ENCODE data around the gene GDF7. TPM values are rescaled to one million over a fixed set of nuclear protein-coding genes. Genes with fewer than 3 reads are reported as not detected.

The GDF7 gene
- total and polyA plus RNA-seq, 2 of the 8 experiments (the other 6 are each of a cell fraction or from before 2014, with no cell fraction given): 0.04 to 0.06 TPM

GRCh38 chr2:20674309-20674965 lies 7.5 kb downstream of the GDF7 start (continued):
- TF ChIP-seq CHD7 (IDR thresholded peaks at IDR 0.05; ENCODE audit: insufficient replicate concordance, low read length): no peak
- no peak for TF ChIP-seq CHD1 (IDR thresholded peaks at IDR 0.05; ENCODE audit: low read depth, low read length)
- no peak for TF ChIP-seq SRF (IDR thresholded peaks at IDR 0.05; ENCODE audit: low read depth, low read length)
- no peak for TF ChIP-seq CREB1 (IDR thresholded peaks at IDR 0.05)
- TF ChIP-seq SIX5 (IDR thresholded peaks at IDR 0.05; ENCODE audit: low read depth, low read length): no peak
- no peak for TF ChIP-seq KDM5A (IDR thresholded peaks at IDR 0.05; ENCODE audit: low read length)
- TF ChIP-seq POU5F1 (IDR thresholded peaks at IDR 0.05; ENCODE audit: low read depth, low read length): no peak
- no peak for TF ChIP-seq JUND (IDR thresholded peaks at IDR 0.05; ENCODE audit: low read length)
- TF ChIP-seq BCL11A (IDR thresholded peaks at IDR 0.05; ENCODE audit: low read depth in 2 of 2, low read length in 2 of 2): no peak

Measured in H1 (cell line).